Measurements from ENCODE around the gene AVPR2.

Gene AVPR2

GRCh38 chrX:153954558-153955227, 50.2 kb downstream of the AVPR2 start:
- DNase-seq: no peak

GRCh38 chrX:153955228-153955732, 50.8 kb downstream of the AVPR2 start:
- no peak for DNase-seq

- no peak for DNase-seq
Observed at GRCh38 chrX:153956044-153956907, 51.8 kb downstream of the AVPR2 start.
